ENCODE measurements around the gene DACH2. TPM values are rescaled to one million over a fixed set of nuclear protein-coding genes. Genes with fewer than 3 reads are reported as not detected.

Gene DACH2
- total RNA-seq, 1 donor from 2014 or later = 0.26 TPM

GRCh38 chrX:86604607-86605006 is 456.4 kb downstream of the DACH2 start:
- DNase-seq (ENCODE audit: low read depth) = peak; percentile 1
- H3K27me3 ChIP-seq (ENCODE audit: control insufficient read depth, insufficient read depth, low read length) = no peaks in the 10 kb centered on the region
- no peak for TF ChIP-seq CTCF (IDR thresholded peaks at IDR 0.05; ENCODE audit: insufficient read depth, low read length, severe bottlenecking)
- no peak overlapping the region for H3K4me3 ChIP-seq (ENCODE audit: low read depth, low read length)
- FAIRE-seq = no peak
- H3K36me3 ChIP-seq (ENCODE audit: control insufficient read depth, insufficient read depth, low read length) = no peaks in the 10 kb centered on the region

DNA sequence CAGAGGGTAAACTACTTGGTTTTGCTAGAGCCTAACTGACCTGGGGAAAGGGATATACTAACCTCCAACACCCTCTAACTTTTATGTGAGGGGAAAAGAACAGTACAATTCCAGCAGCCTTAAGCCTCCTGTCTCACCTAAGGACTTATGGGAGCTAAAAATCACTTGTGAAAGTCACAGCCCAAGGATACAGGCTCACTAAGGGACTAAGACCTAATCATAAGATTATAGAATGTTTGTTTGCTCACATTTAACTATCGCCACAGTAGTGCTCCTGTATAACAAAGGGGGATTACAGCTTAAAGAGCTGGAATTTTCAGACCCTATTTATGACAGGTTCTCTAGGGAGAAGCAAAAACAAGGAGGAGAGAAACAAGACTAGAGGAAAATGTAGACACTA is 548.7 kb downstream of the DACH2 start:
- TF ChIP-seq CTCF (IDR thresholded peaks at IDR 0.05; ENCODE audit: insufficient read depth, low read length, severe bottlenecking) = no peak
- DNase-seq (ENCODE audit: low read depth) (no peak), FAIRE-seq (no peak)
- H3K36me3 ChIP-seq (ENCODE audit: control insufficient read depth, insufficient read depth, low read length) = no peaks in the 10 kb centered on the region
- no peaks in the 10 kb centered on the region for H3K27me3 ChIP-seq (ENCODE audit: control insufficient read depth, insufficient read depth, low read length)
- H3K4me3 ChIP-seq (ENCODE audit: low read depth, low read length) = no peak overlapping the region

- no peaks in the 10 kb centered on the region for H3K36me3 ChIP-seq (ENCODE audit: control insufficient read depth, insufficient read depth, low read length)
- no peak overlapping the region for H3K4me3 ChIP-seq (ENCODE audit: low read depth, low read length)
- FAIRE-seq (no peak), DNase-seq (ENCODE audit: low read depth) (no peak)
- no peak for TF ChIP-seq CTCF (IDR thresholded peaks at IDR 0.05; ENCODE audit: insufficient read depth, low read length, severe bottlenecking)
- H3K27me3 ChIP-seq (ENCODE audit: control insufficient read depth, insufficient read depth, low read length) = no peaks in the 10 kb centered on the region
These were observed 563.4 kb downstream of the DACH2 start for GRCh38 chrX:86711531-86712180.

GRCh38 chrX:86714441-86714840 is 566.2 kb downstream of the DACH2 start:
- Histone ChIP-seq H3K36me3 (ENCODE audit: control insufficient read depth, insufficient read depth, low read length) (no peaks in the 10 kb centered on the region), H3K4me3 (ENCODE audit: low read depth, low read length) (no peak overlapping the region), H3K27me3 (ENCODE audit: control insufficient read depth, insufficient read depth, low read length) (no peaks in the 10 kb centered on the region)
- no peak for TF ChIP-seq CTCF (IDR thresholded peaks at IDR 0.05; ENCODE audit: insufficient read depth, low read length, severe bottlenecking)
- DNase-seq (ENCODE audit: low read depth) = no peak
- FAIRE-seq = no peak

DNA sequence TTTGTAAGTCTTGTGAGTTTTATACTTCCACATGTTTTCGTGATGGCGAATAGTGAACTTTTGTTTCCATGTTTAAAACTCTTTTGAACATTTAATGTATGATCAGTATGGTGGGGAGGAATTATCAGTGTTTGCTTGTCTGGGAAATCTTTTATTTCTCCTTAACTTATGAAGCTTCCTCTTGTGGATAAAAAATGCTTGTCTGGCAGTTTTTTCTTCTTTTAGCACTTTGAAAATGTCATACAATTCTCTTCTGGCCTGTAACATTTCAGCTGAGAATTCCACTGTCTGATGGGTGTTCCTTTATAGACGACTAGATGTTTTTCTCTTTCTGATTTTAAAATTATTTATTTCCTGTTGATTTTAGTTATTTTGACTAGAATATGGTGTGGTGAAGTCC is 576.0 kb downstream of the DACH2 start:
- DNase-seq (ENCODE audit: low read depth) (no peak), FAIRE-seq (no peak)
- no peak overlapping the region for H3K4me3 ChIP-seq (ENCODE audit: low read depth, low read length)
- TF ChIP-seq CTCF (IDR thresholded peaks at IDR 0.05; ENCODE audit: insufficient read depth, low read length, severe bottlenecking) = no peak
- H3K27me3 ChIP-seq (ENCODE audit: control insufficient read depth, insufficient read depth, low read length) = no peaks in the 10 kb centered on the region
- H3K36me3 ChIP-seq (ENCODE audit: control insufficient read depth, insufficient read depth, low read length) = no peaks in the 10 kb centered on the region

GRCh38 chrX:86747091-86747490 is 598.8 kb downstream of the DACH2 start:
- no peak for DNase-seq (ENCODE audit: low read depth)
- no peak for TF ChIP-seq CTCF (IDR thresholded peaks at IDR 0.05; ENCODE audit: insufficient read depth, low read length, severe bottlenecking)
- H3K4me3 ChIP-seq (ENCODE audit: low read depth, low read length) = no peak overlapping the region
- no peaks in the 10 kb centered on the region for H3K27me3 ChIP-seq (ENCODE audit: control insufficient read depth, insufficient read depth, low read length)
- no peak for FAIRE-seq
- H3K36me3 ChIP-seq (ENCODE audit: control insufficient read depth, insufficient read depth, low read length) = no peaks in the 10 kb centered on the region
